Body of pancreas (tissue), 4 donors: Measurements from ENCODE around the gene EQTN. TPM values are rescaled to one million over a fixed set of nuclear protein-coding genes. Genes with fewer than 3 reads are reported as not detected.

Source experiments
- ATAC-seq: fragments of 150-250 bp; one replicate; pipeline ENCODE4 v1.9.1; 2016
- DNase-seq, 4 donors: peaks; one replicate each; pipeline ENCODE4 v3.0.0-alpha.2; 2019
- H3K27ac ChIP-seq, 4 donors: fragments of 200-600 bp; sonication (generic); 1 replicate in 3 of 4; 2 replicates in 1 of 4; pipeline versions ENCODE4 v1.5.1 to v1.6.1; 2016 to 2019; ENCODE audit warnings: mild to moderate bottlenecking in 1 of 4, mixed read lengths in 1 of 4, moderate library complexity in 1 of 4
- H3K27me3 ChIP-seq, 2 donors: fragments of 200-600 bp; sonication (generic); one replicate each; pipeline ENCODE4 v1.6.0; 2016; ENCODE audit warnings: mild to moderate bottlenecking in 1 of 2
- H3K36me3 ChIP-seq, 2 donors: fragments of 200-600 bp; sonication (generic); replicated peaks in 1 of 2; 2 replicates each; pipeline ENCODE4 v1.5.1; 2016; ENCODE audit warnings: low read depth in 2 of 2; ENCODE audit not compliant: insufficient read depth in 1 of 2
- H3K4me1 ChIP-seq: fragments of 200-600 bp; sonication (generic); one replicate; pipeline ENCODE4 v1.6.0; 2016
- H3K4me3 ChIP-seq, 2 donors: fragments of 200-600 bp; sonication (generic); 1 replicate in 1 of 2; 2 replicates in 1 of 2; pipeline ENCODE4 v1.5.1; 2016 to 2019
- H3K9me3 ChIP-seq, 3 donors: fragments of 200-600 bp; sonication (generic); 1 replicate in 2 of 3; 2 replicates in 1 of 3; pipeline ENCODE4 v1.5.1; 2016
- CTCF ChIP-seq, 7 experiments: fragments of 450-650 bp in 4 of 7; fragments of 200-600 bp in 3 of 7; sonication (generic) in 3 of 7; IDR thresholded peaks; one replicate each; pipeline ENCODE4 v1.5.1; 2016 to 2019; ENCODE audit warnings: antibody characterized with exemption in 7 of 7
- POLR2A ChIP-seq, 3 donors: fragments of 450-650 bp; IDR thresholded peaks; one replicate each; pipeline ENCODE4 v1.6.1; 2016; ENCODE audit warnings: antibody characterized with exemption in 3 of 3, mild to moderate bottlenecking in 2 of 3
- WGBS, 2 donors: methylation state at CpG; one replicate each; pipeline ENCODE4 v1.1.5; 2017; 5-methylcytosine and 5-hydroxymethylcytosine counted together
- intact Hi-C: fragments of 100-400 bp; cut with DNase I; formaldehyde crosslinking; loops from one replicate; pipeline ENCODE4 v1.15.1; 2023
- total RNA-seq, 2 donors: library from RNA; depleted of rRNA; stranded (reverse); fragments of >200 nt; gene quantifications; one replicate each; pipeline ENCODE4 v1.1.0, GENCODE V29; 2016

EQTN gene
- total RNA-seq, 2 donors from 2014 or later = not detected

DNA sequence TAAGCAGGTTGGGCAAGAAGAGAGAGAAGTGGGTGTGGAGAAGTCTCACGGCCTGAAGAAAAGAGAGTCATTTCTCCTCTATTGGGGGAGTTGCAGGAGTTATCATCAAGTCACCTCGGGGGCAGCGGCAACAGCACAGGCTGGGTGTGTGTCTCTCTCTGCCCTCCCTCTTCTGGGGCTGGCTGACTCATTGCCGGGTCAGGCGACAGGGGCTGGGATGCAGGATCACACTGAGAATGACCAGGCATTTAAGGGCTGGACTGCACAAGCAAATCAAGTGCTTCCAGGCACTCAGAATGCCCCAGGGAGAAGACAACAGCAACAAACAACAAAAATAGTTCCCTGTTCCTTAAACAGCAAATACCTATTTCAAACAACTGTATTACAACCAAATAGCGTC is 6.3 kb upstream of the EQTN start:
- Histone ChIP-seq H3K9me3 (no peaks in the 10 kb centered on the region), H3K36me3 (no peaks in the 10 kb centered on the region), H3K27ac (no peak overlapping the region), H3K4me1 (no peaks in the 10 kb centered on the region), H3K4me3 (no peak overlapping the region), H3K27me3 (no peaks in the 10 kb centered on the region)
- DNase-seq (peak in 2 of 4 donors; percentile 11 to 16), ATAC-seq (no peak)
- intact Hi-C loops = no loop called here
- 55 to 75% methylated on average over 5 to 6 of the region's 6 CpGs for WGBS, 2 donors
- TF ChIP-seq POLR2A (IDR thresholded peaks at IDR 0.05) (no peak), CTCF (IDR thresholded peaks at IDR 0.05) (no peak)

- no peaks in the 10 kb centered on the region for H3K27me3 ChIP-seq
- no peaks in the 10 kb centered on the region for H3K4me1 ChIP-seq
- no peak overlapping the region for H3K4me3 ChIP-seq
- H3K9me3 ChIP-seq = no peaks in the 10 kb centered on the region
- no peak for TF ChIP-seq POLR2A (IDR thresholded peaks at IDR 0.05)
- no peak for TF ChIP-seq CTCF (IDR thresholded peaks at IDR 0.05)
- 55 to 59% methylated on average over 2 of the region's 2 CpGs for WGBS, 2 donors
- ATAC-seq = no peak
- no peak for DNase-seq
- intact Hi-C loops = no loop called here
- H3K27ac ChIP-seq = no peak overlapping the region
- H3K36me3 ChIP-seq = no peaks in the 10 kb centered on the region
Observed at GRCh38 chr9:27293996-27294395, 3.0 kb downstream of the EQTN start.

- Histone ChIP-seq H3K4me3 (no peak overlapping the region), H3K4me1 (no peaks in the 10 kb centered on the region), H3K27me3 (no peaks in the 10 kb centered on the region), H3K27ac (no peak overlapping the region), H3K36me3 (no peaks in the 10 kb centered on the region), H3K9me3 (no peaks in the 10 kb centered on the region)
- peak in 1 of 4 donors; percentile 12 for DNase-seq
- no peak for ATAC-seq
- WGBS, 2 donors = 68 to 73% methylated on average over 7 of the region's 7 CpGs
- intact Hi-C loops = no loop called here
- TF ChIP-seq CTCF (IDR thresholded peaks at IDR 0.05) (no peak), POLR2A (IDR thresholded peaks at IDR 0.05) (no peak)
Observed at GRCh38 chr9:27292659-27293405, 4.1 kb downstream of the EQTN start.

DNA sequence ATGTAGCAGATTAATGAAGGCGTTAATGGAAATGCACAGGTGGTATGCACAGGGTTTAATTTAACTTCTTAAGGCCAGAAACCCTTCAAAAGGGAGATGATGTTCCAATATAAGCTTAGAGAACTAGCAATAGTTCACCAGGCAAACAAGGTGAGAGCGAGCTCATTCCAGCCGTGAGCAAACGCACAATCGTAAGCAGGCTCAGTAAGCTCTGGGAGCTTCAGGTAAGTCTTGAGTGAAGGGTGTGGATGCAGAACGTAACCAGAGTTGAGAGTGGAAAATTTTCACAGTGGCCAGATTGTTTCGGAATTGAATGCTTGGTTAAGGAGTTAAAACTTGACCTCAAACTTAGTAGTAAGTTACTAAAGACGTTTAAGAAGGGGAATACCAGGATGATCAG is 5.7 kb downstream of the EQTN start:
- intact Hi-C loops = no loop called here
- Histone ChIP-seq H3K9me3 (no peaks in the 10 kb centered on the region), H3K36me3 (no peaks in the 10 kb centered on the region), H3K4me1 (no peaks in the 10 kb centered on the region), H3K4me3 (no peak overlapping the region), H3K27ac (no peak overlapping the region), H3K27me3 (no peaks in the 10 kb centered on the region)
- TF ChIP-seq POLR2A (IDR thresholded peaks at IDR 0.05) (no peak), CTCF (IDR thresholded peaks at IDR 0.05) (no peak)
- 80 to 84% methylated on average over 8 of the region's 8 CpGs for WGBS, 2 donors
- no peak for DNase-seq
- ATAC-seq = no peak

GRCh38 chr9:27282269-27282668 is 14.7 kb downstream of the EQTN start:
- Histone ChIP-seq H3K9me3 (no peaks in the 10 kb centered on the region), H3K27me3 (no peaks in the 10 kb centered on the region), H3K4me1 (no peaks in the 10 kb centered on the region), H3K4me3 (no peak overlapping the region), H3K27ac (no peak overlapping the region), H3K36me3 (no peaks in the 10 kb centered on the region)
- WGBS, 2 donors = 54 to 56% methylated on average over 6 to 7 of the region's 7 CpGs
- intact Hi-C loops = no loop called here
- TF ChIP-seq CTCF (IDR thresholded peaks at IDR 0.05) (no peak), POLR2A (IDR thresholded peaks at IDR 0.05) (no peak)
- peak; percentile 26 to 62 (median 50) for DNase-seq
- ATAC-seq = no peak
